Fibroblast of lung (primary cell): Measurements from ENCODE around the gene ARHGEF16. TPM values are rescaled to one million over a fixed set of nuclear protein-coding genes. Genes with fewer than 3 reads are reported as not detected.

ENCODE experiments used
- DNase-seq, 2 donors: peaks; one replicate each; pipeline versions ENCODE4 v3.0.0 to v3.0.0-alpha.2; 2010; ENCODE audit warnings: low read depth in 2 of 2
- H2AFZ ChIP-seq: 2 replicates; pipeline ENCODE4 v1.5.1; 2012; ENCODE audit warnings: low read length, control low read depth, inconsistent platforms
- H3K27ac ChIP-seq: 2 replicates; pipeline ENCODE4 v1.5.1; 2011; ENCODE audit warnings: low read length, control low read depth; ENCODE audit not compliant: insufficient read depth
- H3K27me3 ChIP-seq: 2 replicates; pipeline ENCODE4 v1.5.1; 2011; ENCODE audit warnings: mild to moderate bottlenecking, low read length; ENCODE audit not compliant: control insufficient read depth, insufficient read depth
- H3K36me3 ChIP-seq: 2 replicates; pipeline ENCODE4 v1.5.1; 2011; ENCODE audit warnings: low read length; ENCODE audit not compliant: control insufficient read depth, insufficient read depth
- H3K4me1 ChIP-seq: 2 replicates; pipeline ENCODE4 v1.5.1; 2011; ENCODE audit warnings: low read length; ENCODE audit not compliant: control insufficient read depth, insufficient read depth; ENCODE audit errors: extremely low read depth
- H3K4me2 ChIP-seq: 2 replicates; pipeline ENCODE4 v1.5.1; 2011; ENCODE audit warnings: low read length, control low read depth; ENCODE audit not compliant: insufficient read depth; ENCODE audit errors: extremely low read depth
- H3K4me3 ChIP-seq, 4 experiments: fragments of 200-600 bp in 1 of 4; sonication (generic) in 1 of 4; replicated peaks in 1 of 4; 2 replicates each; pipeline ENCODE4 v1.5.1; 2011 to 2016; ENCODE audit warnings: low read length in 4 of 4, low read depth in 3 of 4, mild to moderate bottlenecking in 3 of 4, control low read depth in 2 of 4, inconsistent platforms in 1 of 4, mixed read lengths in 1 of 4; ENCODE audit not compliant: insufficient read depth in 1 of 4; ENCODE audit errors: control extremely low read depth in 1 of 4
- H3K79me2 ChIP-seq: 2 replicates; pipeline ENCODE4 v1.5.1; 2012; ENCODE audit warnings: mild to moderate bottlenecking, low read length, inconsistent platforms; ENCODE audit not compliant: control insufficient read depth, insufficient read depth
- H3K9ac ChIP-seq: 2 replicates; pipeline ENCODE4 v1.5.1; 2011; ENCODE audit warnings: mild to moderate bottlenecking, low read length, control low read depth; ENCODE audit not compliant: insufficient read depth
- H3K9me3 ChIP-seq: 2 replicates; pipeline ENCODE4 v1.5.1; 2012; ENCODE audit warnings: low read depth, low read length; ENCODE audit not compliant: control insufficient read depth, insufficient read depth
- H4K20me1 ChIP-seq: 2 replicates; pipeline ENCODE4 v1.5.1; 2011; ENCODE audit warnings: low read length; ENCODE audit not compliant: control insufficient read depth, insufficient read depth; ENCODE audit errors: extremely low read depth
- EZH2 ChIP-seq: IDR thresholded peaks from 2 replicates; pipeline ENCODE4 v1.5.1; 2012; ENCODE audit warnings: low read length, control low read depth, mild to moderate bottlenecking; ENCODE audit errors: missing control alignments
- polyA plus RNA-seq, 2 donors: library from polyadenylated mRNA; depleted of rRNA in 1 of 2; stranded (reverse) in 1 of 2; unstranded in 1 of 2; fragments of >200 nt; gene quantifications; 2 replicates each; pipeline ENCODE4 v1.2.1, GENCODE V29; 2011 to 2012; ENCODE audit warnings: missing spikeins in 1 of 2
- total RNA-seq: library from RNA; depleted of rRNA; stranded (reverse); fragments of >200 nt; gene quantifications from 2 replicates; pipeline ENCODE4 v1.2.1, GENCODE V29; 2014
- TF ChIP-seq, protein P1 (sequence below), 2 donors: IDR thresholded peaks in 1 of 2; conservative IDR thresholded peaks in 1 of 2; 1 replicate in 1 of 2; 2 replicates in 1 of 2; pipeline ENCODE4 v1.5.1; 2011 to 2012; ENCODE audit warnings: low read length in 2 of 2, control low read depth in 1 of 2, inconsistent platforms in 1 of 2, low read depth in 1 of 2, mild to moderate bottlenecking in 1 of 2

Gene ARHGEF16
- total and polyA plus RNA-seq, 2 donors (not counting 1 experiment from before 2014, with no cell fraction given): 0.02 to 0.17 TPM

GRCh38 chr1:3436451-3436850, 18.0 kb upstream of the ARHGEF16 start:
- no peak overlapping the region for H3K4me3 ChIP-seq
- H3K36me3 ChIP-seq: no peaks in the 10 kb centered on the region
- H3K9ac ChIP-seq: no peak overlapping the region
- H3K27ac ChIP-seq: no peak overlapping the region
- H4K20me1 ChIP-seq: no peaks in the 10 kb centered on the region
- no peaks in the 10 kb centered on the region for H3K4me1 ChIP-seq
- no peaks in the 10 kb centered on the region for H3K9me3 ChIP-seq
- no peak for DNase-seq
- H2AFZ ChIP-seq: no peak overlapping the region
- no peak overlapping the region for H3K4me2 ChIP-seq
- TF ChIP-seq EZH2: no peak
- TF ChIP-seq, protein P1, sequence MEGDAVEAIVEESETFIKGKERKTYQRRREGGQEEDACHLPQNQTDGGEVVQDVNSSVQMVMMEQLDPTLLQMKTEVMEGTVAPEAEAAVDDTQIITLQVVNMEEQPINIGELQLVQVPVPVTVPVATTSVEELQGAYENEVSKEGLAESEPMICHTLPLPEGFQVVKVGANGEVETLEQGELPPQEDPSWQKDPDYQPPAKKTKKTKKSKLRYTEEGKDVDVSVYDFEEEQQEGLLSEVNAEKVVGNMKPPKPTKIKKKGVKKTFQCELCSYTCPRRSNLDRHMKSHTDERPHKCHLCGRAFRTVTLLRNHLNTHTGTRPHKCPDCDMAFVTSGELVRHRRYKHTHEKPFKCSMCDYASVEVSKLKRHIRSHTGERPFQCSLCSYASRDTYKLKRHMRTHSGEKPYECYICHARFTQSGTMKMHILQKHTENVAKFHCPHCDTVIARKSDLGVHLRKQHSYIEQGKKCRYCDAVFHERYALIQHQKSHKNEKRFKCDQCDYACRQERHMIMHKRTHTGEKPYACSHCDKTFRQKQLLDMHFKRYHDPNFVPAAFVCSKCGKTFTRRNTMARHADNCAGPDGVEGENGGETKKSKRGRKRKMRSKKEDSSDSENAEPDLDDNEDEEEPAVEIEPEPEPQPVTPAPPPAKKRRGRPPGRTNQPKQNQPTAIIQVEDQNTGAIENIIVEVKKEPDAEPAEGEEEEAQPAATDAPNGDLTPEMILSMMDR (conservative IDR thresholded peaks at IDR 0.05 in 1 of 2, IDR thresholded peaks at IDR 0.05 in 1 of 2; ENCODE audit: low read depth in 1 of 2, low read length in 2 of 2): no peak
- peaks cover 4% of the 10 kb centered on the region for H3K27me3 ChIP-seq
- no peaks in the 10 kb centered on the region for H3K79me2 ChIP-seq

DNA sequence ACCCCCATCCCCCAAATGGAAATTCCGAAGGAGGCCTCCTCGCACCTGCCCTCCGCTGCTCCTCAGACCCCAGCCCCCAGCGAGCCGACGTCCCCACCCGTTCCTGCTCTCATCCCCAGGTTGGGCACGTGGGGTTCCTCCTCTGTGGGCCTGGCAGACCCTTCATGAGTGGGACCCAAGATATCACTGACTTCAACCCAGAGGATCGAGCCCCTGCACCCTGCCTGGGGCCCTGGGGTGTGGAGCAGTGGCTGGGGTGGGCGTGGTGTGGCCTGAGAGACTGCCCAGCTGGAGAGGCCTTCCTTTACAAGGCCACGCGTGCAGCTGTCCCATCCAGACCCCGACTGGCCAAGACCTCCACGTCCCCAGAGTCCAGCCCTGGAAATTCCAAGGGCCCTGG, 17.6 kb upstream of the ARHGEF16 start:
- Histone ChIP-seq H3K79me2 (no peaks in the 10 kb centered on the region), H2AFZ (no peak overlapping the region), H3K27me3 (peaks cover 4% of the 10 kb centered on the region), H3K4me3 (no peak overlapping the region), H3K4me1 (no peaks in the 10 kb centered on the region), H4K20me1 (no peaks in the 10 kb centered on the region), H3K27ac (no peak overlapping the region), H3K9ac (no peak overlapping the region), H3K36me3 (no peaks in the 10 kb centered on the region), H3K9me3 (no peaks in the 10 kb centered on the region), H3K4me2 (no peak overlapping the region)
- DNase-seq: no peak
- TF ChIP-seq EZH2: no peak
- TF ChIP-seq, protein P1 (conservative IDR thresholded peaks at IDR 0.05 in 1 of 2, IDR thresholded peaks at IDR 0.05 in 1 of 2; ENCODE audit: low read depth in 1 of 2, low read length in 2 of 2): no peak

- Histone ChIP-seq H3K36me3 (no peaks in the 10 kb centered on the region), H2AFZ (no peak overlapping the region), H3K4me2 (no peak overlapping the region), H3K9ac (no peak overlapping the region), H3K27ac (no peak overlapping the region), H3K4me3 (no peak overlapping the region), H4K20me1 (no peaks in the 10 kb centered on the region), H3K4me1 (no peaks in the 10 kb centered on the region), H3K9me3 (no peaks in the 10 kb centered on the region), H3K27me3 (peaks cover 4% of the 10 kb centered on the region), H3K79me2 (no peaks in the 10 kb centered on the region)
- no peak for TF ChIP-seq EZH2
- TF ChIP-seq, protein P1 (conservative IDR thresholded peaks at IDR 0.05 in 1 of 2, IDR thresholded peaks at IDR 0.05 in 1 of 2; ENCODE audit: low read depth in 1 of 2, low read length in 2 of 2): no peak
- DNase-seq: no peak
Observed at GRCh38 chr1:3438661-3439180, 15.7 kb upstream of the ARHGEF16 start.
